Thyroid gland (tissue), 4 donors: Measurements from ENCODE around the gene ACAP3. TPM values are rescaled to one million over a fixed set of nuclear protein-coding genes. Genes with fewer than 3 reads are reported as not detected.
"Not testable (repeated sequence)": the region's sequence is repeated elsewhere in the genome, so short reads cannot be mapped to it uniquely, and the experiment has no call there.

Experiments used
- DNase-seq, 2 donors: peaks; one replicate each; pipeline ENCODE4 v3.0.0-alpha.2; 2019
- H3K27ac ChIP-seq, 3 donors: fragments of 200-600 bp; sonication (generic); 1 replicate in 2 of 3; 2 replicates in 1 of 3; pipeline ENCODE4 v1.5.1; 2016 to 2019; ENCODE audit warnings: mild to moderate bottlenecking in 1 of 3, moderate library complexity in 1 of 3
- H3K27me3 ChIP-seq: fragments of 200-600 bp; sonication (generic); one replicate; pipeline ENCODE4 v1.5.1; 2019
- H3K36me3 ChIP-seq, 2 donors: fragments of 200-600 bp; sonication (generic); one replicate each; pipeline ENCODE4 v1.5.1; 2016 to 2019
- H3K4me1 ChIP-seq, 2 donors: fragments of 200-600 bp; sonication (generic); one replicate each; pipeline ENCODE4 v1.5.1; 2017 to 2019
- H3K4me3 ChIP-seq, 3 donors: fragments of 200-600 bp; sonication (generic); replicated peaks in 1 of 3; 1 replicate in 2 of 3; 2 replicates in 1 of 3; pipeline ENCODE4 v1.5.1; 2016; ENCODE audit warnings: mild to moderate bottlenecking in 1 of 3
- H3K9me3 ChIP-seq: fragments of 200-600 bp; sonication (generic); one replicate; pipeline ENCODE4 v1.5.1; 2017
- POLR2A ChIP-seq, 2 donors: fragments of 450-650 bp; IDR thresholded peaks; one replicate each; pipeline ENCODE4 v1.6.1; 2017; ENCODE audit warnings: antibody characterized with exemption in 2 of 2, mild to moderate bottlenecking in 2 of 2, moderate library complexity in 1 of 2
- WGBS, 2 donors: methylation state at CpG; one replicate each; pipeline ENCODE4 v1.1.5; 2017; 5-methylcytosine and 5-hydroxymethylcytosine counted together
- intact Hi-C: fragments of 100-400 bp; cut with DNase I; formaldehyde crosslinking; loops from one replicate; pipeline ENCODE4 v1.15.1; 2023
- total RNA-seq, 4 donors: library from RNA; depleted of rRNA; stranded (reverse); fragments of >200 nt; gene quantifications; one replicate each; pipeline ENCODE4 v1.2.3, GENCODE V29; 2016
- TF ChIP-seq, protein P1 (sequence below), 6 experiments: fragments of 200-600 bp in 3 of 6; fragments of 450-650 bp in 3 of 6; sonication (generic) in 3 of 6; IDR thresholded peaks; one replicate each; pipeline ENCODE4 v1.5.1; 2016 to 2019; ENCODE audit warnings: antibody characterized with exemption in 6 of 6, mild to moderate bottlenecking in 2 of 6, inconsistent platforms in 1 of 6, moderate library complexity in 1 of 6

ACAP3 gene
- total RNA-seq, 4 donors from 2014 or later: 31.6 to 51.2 (median 42.1) TPM

DNA sequence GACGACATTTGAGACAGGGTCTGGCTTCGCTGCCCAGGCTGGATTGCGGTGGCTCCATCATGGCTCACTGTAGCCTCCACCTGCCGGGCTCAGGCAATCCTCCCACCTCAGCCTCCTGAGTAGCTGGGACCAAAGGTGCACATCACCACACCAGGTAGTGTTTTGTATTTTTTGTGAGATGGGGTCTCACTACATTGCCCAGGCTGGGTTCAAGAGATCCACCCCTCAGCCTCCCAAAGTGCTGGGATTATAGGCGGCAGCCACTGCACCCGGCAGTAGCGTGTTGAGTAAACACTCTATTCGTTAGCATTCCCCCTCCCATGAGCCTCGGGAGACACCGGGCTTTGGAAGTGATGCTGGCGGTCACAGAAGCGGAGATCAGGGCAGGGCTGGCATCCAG, 54.4 kb downstream of the ACAP3 start:
- WGBS, 2 donors: 90 to 93% methylated on average over 12 of the region's 12 CpGs
- TF ChIP-seq, protein P1, sequence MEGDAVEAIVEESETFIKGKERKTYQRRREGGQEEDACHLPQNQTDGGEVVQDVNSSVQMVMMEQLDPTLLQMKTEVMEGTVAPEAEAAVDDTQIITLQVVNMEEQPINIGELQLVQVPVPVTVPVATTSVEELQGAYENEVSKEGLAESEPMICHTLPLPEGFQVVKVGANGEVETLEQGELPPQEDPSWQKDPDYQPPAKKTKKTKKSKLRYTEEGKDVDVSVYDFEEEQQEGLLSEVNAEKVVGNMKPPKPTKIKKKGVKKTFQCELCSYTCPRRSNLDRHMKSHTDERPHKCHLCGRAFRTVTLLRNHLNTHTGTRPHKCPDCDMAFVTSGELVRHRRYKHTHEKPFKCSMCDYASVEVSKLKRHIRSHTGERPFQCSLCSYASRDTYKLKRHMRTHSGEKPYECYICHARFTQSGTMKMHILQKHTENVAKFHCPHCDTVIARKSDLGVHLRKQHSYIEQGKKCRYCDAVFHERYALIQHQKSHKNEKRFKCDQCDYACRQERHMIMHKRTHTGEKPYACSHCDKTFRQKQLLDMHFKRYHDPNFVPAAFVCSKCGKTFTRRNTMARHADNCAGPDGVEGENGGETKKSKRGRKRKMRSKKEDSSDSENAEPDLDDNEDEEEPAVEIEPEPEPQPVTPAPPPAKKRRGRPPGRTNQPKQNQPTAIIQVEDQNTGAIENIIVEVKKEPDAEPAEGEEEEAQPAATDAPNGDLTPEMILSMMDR (IDR thresholded peaks at IDR 0.05): no peak
- no peak for TF ChIP-seq POLR2A (IDR thresholded peaks at IDR 0.05)
- no peak overlapping the region for H3K27ac ChIP-seq
- no peaks in the 10 kb centered on the region for H3K9me3 ChIP-seq
- peaks cover 25 to 28% of the 10 kb centered on the region in 2 donors for H3K36me3 ChIP-seq
- H3K4me3 ChIP-seq: no peak overlapping the region
- intact Hi-C loops: no loop called here
- no peaks in the 10 kb centered on the region for H3K4me1 ChIP-seq
- H3K27me3 ChIP-seq: no peaks in the 10 kb centered on the region
- no peak for DNase-seq

- Histone ChIP-seq H3K27ac (no peak overlapping the region), H3K27me3 (no peaks in the 10 kb centered on the region), H3K4me1 (peaks cover 0 to 10% of the 10 kb centered on the region in 2 donors), H3K9me3 (no peaks in the 10 kb centered on the region), H3K36me3 (peaks cover 19 to 22% of the 10 kb centered on the region in 2 donors), H3K4me3 (no peak overlapping the region)
- 78 to 81% methylated on average over 13 to 14 of the region's 16 CpGs for WGBS, 2 donors
- intact Hi-C loops: no loop called here
- TF ChIP-seq, protein P1 (IDR thresholded peaks at IDR 0.05): no peak
- TF ChIP-seq POLR2A (IDR thresholded peaks at IDR 0.05): no peak
- DNase-seq: no peak
Measured at GRCh38 chr1:1250786-1251284, 56.9 kb downstream of the ACAP3 start.

DNA sequence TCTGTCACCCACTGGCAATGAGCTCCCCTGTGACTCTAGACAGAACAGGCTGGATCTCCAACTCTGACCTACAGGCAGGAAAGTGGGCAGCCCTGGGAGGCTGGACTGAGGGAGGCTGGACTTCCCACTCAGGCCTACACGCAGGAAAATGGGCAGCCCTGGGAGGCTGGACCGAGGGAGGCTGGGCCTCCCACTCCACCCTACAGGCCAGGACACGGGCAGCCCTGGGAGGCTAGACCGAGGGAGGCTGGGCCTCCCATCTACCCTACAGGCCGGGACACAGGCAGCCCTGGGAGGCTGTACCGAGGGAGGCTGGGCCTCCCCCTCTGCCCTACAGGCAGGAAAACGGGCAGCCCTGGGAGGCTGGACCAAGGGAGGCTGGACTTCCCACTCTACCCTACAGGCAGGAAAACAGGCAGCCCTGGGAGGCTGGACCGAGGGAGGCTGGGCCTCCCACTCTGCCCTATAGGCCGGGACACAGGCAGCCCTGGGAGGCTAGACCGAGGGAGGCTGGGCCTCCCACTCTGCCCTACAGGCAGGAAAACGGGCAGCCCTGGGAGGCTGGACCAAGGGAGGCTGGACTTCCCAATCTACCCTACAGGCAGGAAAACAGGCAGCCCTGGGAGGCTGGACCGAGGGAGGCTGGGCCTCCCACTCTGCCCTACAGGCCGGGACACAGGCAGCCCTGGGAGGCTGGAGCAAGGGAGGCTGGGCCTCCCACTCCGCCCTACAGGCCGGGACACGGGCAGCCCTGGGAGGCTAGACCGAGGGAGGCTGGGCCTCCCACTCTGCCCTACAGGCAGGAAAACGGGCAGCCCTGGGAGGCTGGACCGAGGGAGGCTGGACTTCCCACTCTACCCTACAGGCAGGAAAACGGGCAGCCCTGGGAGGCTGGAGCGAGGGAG, 59.5 kb downstream of the ACAP3 start:
- H3K36me3 ChIP-seq, H3K27ac ChIP-seq, H3K4me3 ChIP-seq, H3K9me3 ChIP-seq, H3K27me3 ChIP-seq, DNase-seq, intact Hi-C loops, H3K4me1 ChIP-seq: not testable (repeated sequence)
- 83 to 93% methylated on average over 4 to 8 of the region's 21 CpGs for WGBS, 2 donors

DNA sequence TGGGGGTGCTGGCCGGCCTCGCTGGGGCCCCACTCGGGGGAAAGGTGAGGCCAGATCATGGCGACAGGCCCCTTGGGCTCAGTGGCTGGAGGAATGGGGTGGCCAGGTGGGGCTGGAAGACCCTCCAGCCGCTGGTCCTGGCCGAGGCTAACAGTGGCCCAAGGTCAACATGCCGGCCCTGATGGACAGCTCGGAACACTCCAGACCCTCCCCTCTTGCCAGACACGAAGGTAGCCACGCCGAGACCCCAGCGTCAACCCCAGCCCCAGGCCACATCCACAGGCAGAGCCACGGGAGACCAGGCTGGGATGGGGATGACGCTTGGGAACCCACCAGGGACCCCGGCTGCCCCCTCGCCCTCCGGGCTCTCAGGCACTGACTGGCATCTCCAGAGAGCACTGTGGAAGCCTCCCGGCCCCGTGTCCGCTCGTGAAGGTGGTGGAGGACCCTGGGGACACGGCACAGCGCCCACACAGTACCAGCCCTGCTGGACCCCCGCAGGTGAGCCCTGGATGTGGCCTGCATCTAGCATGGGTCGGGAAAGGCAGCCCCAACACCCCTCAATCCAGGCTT, 60.3 kb downstream of the ACAP3 start:
- no peaks in the 10 kb centered on the region for H3K27me3 ChIP-seq
- TF ChIP-seq POLR2A (IDR thresholded peaks at IDR 0.05): no peak
- TF ChIP-seq, protein P1 (IDR thresholded peaks at IDR 0.05): no peak
- intact Hi-C loops: no loop called here
- H3K4me3 ChIP-seq: no peak overlapping the region
- H3K36me3 ChIP-seq: no peaks in the 10 kb centered on the region
- no peak overlapping the region for H3K27ac ChIP-seq
- no peak for DNase-seq
- 60 to 80% methylated on average over 2 of the region's 25 CpGs for WGBS, 2 donors
- H3K4me1 ChIP-seq: peaks cover 0 to 10% of the 10 kb centered on the region in 2 donors
- no peaks in the 10 kb centered on the region for H3K9me3 ChIP-seq

- Histone ChIP-seq H3K36me3 (no peaks in the 10 kb centered on the region), H3K9me3 (no peaks in the 10 kb centered on the region), H3K4me3 (no peak within 1 kb of the TSS), H3K27ac (no peak within 1 kb of the TSS), H3K27me3 (no peaks in the 10 kb centered on the region), H3K4me1 (peaks cover 0 to 10% of the 10 kb centered on the region in 2 donors)
- WGBS, 2 donors: 9 to 10% methylated on average over 17 to 20 of the region's 74 CpGs
- intact Hi-C loops: no loop called here
- no peak for DNase-seq
- TF ChIP-seq, protein P1 (IDR thresholded peaks at IDR 0.05): no peak
- no peak for TF ChIP-seq POLR2A (IDR thresholded peaks at IDR 0.05)
Measured at GRCh38 chr1:1246577-1247340, 61.0 kb downstream of the ACAP3 start, which contains the start of gene C1QTNF12. Gene C1QTNF12 (minus strand): TSS chr1:1246722. CDS start chr1:1246690, 32 bp downstream.
